Gastroesophageal sphincter (tissue), 4 donors: ENCODE measurements around the gene GDF7. TPM values are rescaled to one million over a fixed set of nuclear protein-coding genes. Genes with fewer than 3 reads are reported as not detected.

Experiments used
- ATAC-seq: fragments of 150-250 bp; one replicate; pipeline ENCODE4 v1.9.1; 2016; ENCODE audit warnings: mild to moderate bottlenecking, moderate library complexity
- H3K27ac ChIP-seq, 4 donors: fragments of 200-600 bp; sonication (generic) in 3 of 4; 1 replicate in 3 of 4; 2 replicates in 1 of 4; pipeline ENCODE4 v1.5.1; 2016 to 2019
- H3K27me3 ChIP-seq: fragments of 200-600 bp; sonication (generic); one replicate; pipeline ENCODE4 v1.5.1; 2019
- H3K36me3 ChIP-seq, 2 donors: fragments of 200-600 bp; sonication (generic); one replicate each; pipeline ENCODE4 v1.5.1; 2019; ENCODE audit warnings: control low read depth in 1 of 2
- H3K4me1 ChIP-seq, 3 donors: fragments of 200-600 bp; sonication (generic); 1 replicate in 2 of 3; 2 replicates in 1 of 3; pipeline ENCODE4 v1.5.1; 2016 to 2019; ENCODE audit warnings: control low read depth in 2 of 3
- H3K4me3 ChIP-seq, 2 donors: fragments of 200-600 bp; sonication (generic); one replicate each; pipeline ENCODE4 v1.5.1; 2019; ENCODE audit warnings: mild to moderate bottlenecking in 1 of 2, moderate library complexity in 1 of 2
- H3K9me3 ChIP-seq, 3 donors: fragments of 200-600 bp; sonication (generic); one replicate each; pipeline ENCODE4 v1.5.1; 2017 to 2019; ENCODE audit warnings: control low read depth in 2 of 3
- EP300 ChIP-seq: sonication (generic); formaldehyde crosslinking; IDR thresholded peaks from one replicate; pipeline ENCODE4 v1.6.1; 2017; ENCODE audit warnings: antibody characterized with exemption, mild to moderate bottlenecking
- POLR2A ChIP-seq, 2 donors: fragments of 450-650 bp; IDR thresholded peaks; one replicate each; pipeline ENCODE4 v1.6.1; 2017; ENCODE audit warnings: antibody characterized with exemption in 2 of 2, mild to moderate bottlenecking in 2 of 2, moderate library complexity in 1 of 2
- POLR2AphosphoS5 ChIP-seq: sonication (generic); formaldehyde crosslinking; IDR thresholded peaks from one replicate; pipeline ENCODE4 v1.6.1; 2017; ENCODE audit warnings: antibody characterized with exemption
- WGBS, 2 donors: methylation state at CpG; one replicate each; pipeline ENCODE4 v1.1.5; 2018; ENCODE audit warnings: low coverage in 1 of 2; 5-methylcytosine and 5-hydroxymethylcytosine counted together
- total RNA-seq, 4 donors: library from RNA; depleted of rRNA; stranded (reverse); fragments of >200 nt; gene quantifications; one replicate each; pipeline ENCODE4 v1.1.0, GENCODE V29; 2016
- TF ChIP-seq, protein P1 (sequence below), 4 experiments: fragments of 200-600 bp in 2 of 4; fragments of 450-650 bp in 2 of 4; sonication (generic) in 1 of 4; IDR thresholded peaks; one replicate each; pipeline ENCODE4 v1.5.1; 2017 to 2019; ENCODE audit warnings: antibody characterized with exemption in 4 of 4, mild to moderate bottlenecking in 2 of 4, moderate library complexity in 2 of 4

The GDF7 gene
- total RNA-seq, 4 donors from 2014 or later, result 1.2 to 19.9 (median 15.3) TPM

DNA sequence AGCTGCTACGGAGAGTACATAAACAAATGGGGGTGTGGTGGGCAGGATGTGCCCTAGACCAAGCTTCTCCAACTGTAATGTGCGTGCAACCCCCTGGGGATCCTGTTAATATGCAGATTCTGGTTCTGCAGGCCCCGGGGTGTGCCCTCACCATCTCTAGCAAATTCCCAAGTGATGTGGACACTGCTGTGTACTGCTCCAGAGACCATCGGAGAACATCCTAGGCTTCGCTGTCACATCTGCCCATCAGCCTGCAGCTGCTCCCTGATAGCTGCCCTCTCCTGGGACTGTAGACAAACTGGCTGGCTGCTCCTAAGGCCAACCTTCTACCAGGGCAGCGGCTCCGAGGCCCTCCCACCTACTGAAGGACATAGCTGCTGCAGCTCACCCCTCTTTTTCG lies 19.2 kb upstream of the GDF7 start:
- no peak for ATAC-seq
- Histone ChIP-seq H3K27me3 (no peaks in the 10 kb centered on the region), H3K36me3 (peaks cover 0 to 45% of the 10 kb centered on the region in 2 donors), H3K4me3 (no peak overlapping the region), H3K4me1 (peaks cover 0 to 67% (median 25%) of the 10 kb centered on the region in 3 donors), H3K27ac (peak overlapping the region in 3 of 4 donors; percentile 98 to 99 (median 99)), H3K9me3 (no peaks in the 10 kb centered on the region)
- WGBS, 2 donors, result 79% methylated on average over 8 of the region's 8 CpGs; no CpG with 5 or more reads in 1 of the 2 donors
- TF ChIP-seq EP300, result no peak
- no peak for TF ChIP-seq POLR2AphosphoS5
- TF ChIP-seq POLR2A (IDR thresholded peaks at IDR 0.05), result no peak
- TF ChIP-seq, protein P1, sequence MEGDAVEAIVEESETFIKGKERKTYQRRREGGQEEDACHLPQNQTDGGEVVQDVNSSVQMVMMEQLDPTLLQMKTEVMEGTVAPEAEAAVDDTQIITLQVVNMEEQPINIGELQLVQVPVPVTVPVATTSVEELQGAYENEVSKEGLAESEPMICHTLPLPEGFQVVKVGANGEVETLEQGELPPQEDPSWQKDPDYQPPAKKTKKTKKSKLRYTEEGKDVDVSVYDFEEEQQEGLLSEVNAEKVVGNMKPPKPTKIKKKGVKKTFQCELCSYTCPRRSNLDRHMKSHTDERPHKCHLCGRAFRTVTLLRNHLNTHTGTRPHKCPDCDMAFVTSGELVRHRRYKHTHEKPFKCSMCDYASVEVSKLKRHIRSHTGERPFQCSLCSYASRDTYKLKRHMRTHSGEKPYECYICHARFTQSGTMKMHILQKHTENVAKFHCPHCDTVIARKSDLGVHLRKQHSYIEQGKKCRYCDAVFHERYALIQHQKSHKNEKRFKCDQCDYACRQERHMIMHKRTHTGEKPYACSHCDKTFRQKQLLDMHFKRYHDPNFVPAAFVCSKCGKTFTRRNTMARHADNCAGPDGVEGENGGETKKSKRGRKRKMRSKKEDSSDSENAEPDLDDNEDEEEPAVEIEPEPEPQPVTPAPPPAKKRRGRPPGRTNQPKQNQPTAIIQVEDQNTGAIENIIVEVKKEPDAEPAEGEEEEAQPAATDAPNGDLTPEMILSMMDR (IDR thresholded peaks at IDR 0.05), result no peak

DNA sequence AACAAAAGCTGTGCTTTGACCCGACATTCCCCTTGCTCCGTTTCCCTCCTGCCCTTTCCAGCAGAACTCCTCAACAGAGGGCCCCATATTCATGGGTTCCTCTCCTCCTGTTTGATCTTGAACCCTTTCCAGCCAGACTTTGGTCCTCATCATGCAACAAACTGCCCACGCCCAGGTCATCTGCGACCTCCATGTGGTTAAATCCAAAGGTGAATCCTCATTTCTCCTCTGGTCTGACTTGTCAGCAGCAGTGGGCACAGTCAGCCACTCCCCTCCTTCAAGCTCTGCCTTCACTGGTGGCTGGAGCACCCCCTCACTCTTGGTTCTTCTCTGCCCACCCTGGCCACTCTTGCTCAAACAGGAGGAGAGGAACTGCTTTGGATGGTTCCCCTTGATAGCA lies 18.7 kb upstream of the GDF7 start:
- Histone ChIP-seq H3K9me3 (no peaks in the 10 kb centered on the region), H3K4me1 (peaks cover 0 to 62% (median 24%) of the 10 kb centered on the region in 3 donors), H3K36me3 (peaks cover 0 to 40% of the 10 kb centered on the region in 2 donors), H3K4me3 (no peak overlapping the region), H3K27ac (peak overlapping the region; percentile 93 to 99 (median 98)), H3K27me3 (no peaks in the 10 kb centered on the region)
- 67 to 89% methylated on average over 1 to 4 of the region's 4 CpGs for WGBS, 2 donors
- ATAC-seq, result no peak
- no peak for TF ChIP-seq EP300
- TF ChIP-seq POLR2A (IDR thresholded peaks at IDR 0.05), result no peak
- no peak for TF ChIP-seq POLR2AphosphoS5
- TF ChIP-seq, protein P1 (IDR thresholded peaks at IDR 0.05), result no peak

DNA sequence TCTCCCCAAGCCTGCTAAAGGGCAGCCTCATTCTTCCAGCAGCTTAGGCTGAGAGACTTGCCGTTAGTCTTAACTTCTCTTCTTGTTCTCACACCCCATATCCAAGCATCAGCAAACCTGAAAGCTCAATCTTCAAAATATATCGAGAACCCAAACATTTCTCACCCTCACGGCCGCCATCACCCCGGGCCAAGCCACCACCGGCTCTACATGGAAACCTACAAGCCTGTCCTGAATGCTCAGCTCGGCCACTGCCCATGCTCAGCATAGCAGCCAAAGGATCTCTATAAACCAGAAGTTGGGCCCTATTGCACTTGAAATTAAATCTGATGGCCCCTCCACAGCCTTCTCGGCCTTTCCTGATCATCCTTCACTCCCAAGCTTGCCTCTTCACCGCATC lies 18.1 kb upstream of the GDF7 start:
- Histone ChIP-seq H3K27me3 (no peaks in the 10 kb centered on the region), H3K36me3 (peaks cover 0 to 34% of the 10 kb centered on the region in 2 donors), H3K4me1 (peaks cover 0 to 56% (median 24%) of the 10 kb centered on the region in 3 donors), H3K27ac (peak overlapping the region; percentile 93 to 99 (median 98)), H3K9me3 (no peaks in the 10 kb centered on the region), H3K4me3 (peak overlapping the region in 1 of 2 donors; percentile 96)
- 89 to 91% methylated on average over 8 to 9 of the region's 9 CpGs for WGBS, 2 donors
- no peak for ATAC-seq
- TF ChIP-seq EP300, result no peak
- no peak for TF ChIP-seq POLR2AphosphoS5
- no peak for TF ChIP-seq POLR2A (IDR thresholded peaks at IDR 0.05)
- TF ChIP-seq, protein P1 (IDR thresholded peaks at IDR 0.05), result no peak

DNA sequence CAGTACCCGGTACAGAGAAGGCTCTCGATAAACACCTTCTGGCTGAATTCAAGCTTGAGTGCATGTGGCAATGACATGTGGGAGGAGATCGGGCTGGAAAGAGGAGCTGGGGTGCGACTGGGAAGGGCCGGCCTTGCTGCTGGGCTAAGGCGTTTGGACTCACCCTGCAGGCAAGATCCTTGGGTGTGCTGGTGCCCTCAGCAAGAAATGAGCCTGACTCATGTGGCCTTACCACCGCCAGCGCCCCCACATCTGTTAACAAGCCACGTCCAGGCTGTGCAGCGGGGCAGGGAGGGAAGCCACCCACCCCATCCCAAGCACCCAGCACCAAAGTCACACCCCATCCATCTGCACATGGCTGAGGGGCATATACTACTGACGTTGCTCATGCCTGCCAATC lies 17.4 kb upstream of the GDF7 start:
- Histone ChIP-seq H3K9me3 (no peaks in the 10 kb centered on the region), H3K27ac (peak overlapping the region; percentile 93 to 99 (median 98)), H3K4me3 (peak overlapping the region; percentile 89 to 96), H3K36me3 (peaks cover 0 to 27% of the 10 kb centered on the region in 2 donors), H3K4me1 (peaks cover 0 to 55% (median 24%) of the 10 kb centered on the region in 3 donors), H3K27me3 (no peaks in the 10 kb centered on the region)
- ATAC-seq, result no peak
- WGBS, 2 donors, result 0 to 45% methylated on average over 2 of the region's 11 CpGs
- TF ChIP-seq POLR2A (IDR thresholded peaks at IDR 0.05) (no peak), POLR2AphosphoS5 (peak; percentile 20)
- TF ChIP-seq, protein P1 (IDR thresholded peaks at IDR 0.05), result no peak

DNA sequence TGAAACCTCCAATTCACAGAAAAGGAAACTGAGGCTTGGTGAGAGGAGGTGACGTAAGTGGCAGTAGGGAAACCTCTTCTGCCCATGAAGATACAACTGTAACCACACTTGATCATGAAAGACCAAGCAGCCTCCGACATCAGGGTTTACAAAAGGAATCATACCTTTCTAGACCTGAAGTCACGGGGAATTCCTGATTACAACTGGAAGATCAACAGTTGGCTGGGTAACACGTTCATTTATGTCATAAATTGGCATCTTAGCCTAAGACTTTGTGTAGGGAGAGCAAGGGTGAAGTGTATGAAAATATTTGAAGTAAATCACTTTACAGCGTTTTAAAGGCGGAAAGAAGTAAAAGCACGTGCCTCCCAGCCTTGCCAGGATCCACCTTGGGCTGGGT lies 17.0 kb upstream of the GDF7 start:
- 11 to 33% methylated on average over 4 to 7 of the region's 7 CpGs for WGBS, 2 donors
- peak overlapping the region; percentile 93 to 99 (median 98) for H3K27ac ChIP-seq
- ATAC-seq, result no peak
- peaks cover 0 to 55% (median 24%) of the 10 kb centered on the region in 3 donors for H3K4me1 ChIP-seq
- TF ChIP-seq POLR2AphosphoS5 (no peak), POLR2A (IDR thresholded peaks at IDR 0.05) (no peak), EP300 (no peak)
- TF ChIP-seq, protein P1 (IDR thresholded peaks at IDR 0.05), result no peak
- peaks cover 0 to 23% of the 10 kb centered on the region in 2 donors for H3K36me3 ChIP-seq
- H3K4me3 ChIP-seq, result peak overlapping the region; percentile 89 to 96
- H3K9me3 ChIP-seq, result no peaks in the 10 kb centered on the region
- no peaks in the 10 kb centered on the region for H3K27me3 ChIP-seq
